Right lobe of liver (tissue), 4 donors: ENCODE data around the gene SRM.

Source experiments
- CTCF ChIP-seq, 4 donors: fragments of 200-600 bp in 3 of 4; fragments of 450-650 bp in 1 of 4; IDR thresholded peaks; one replicate each; pipeline versions ENCODE4 v1.5.1 to v1.8.0; 2016 to 2022; ENCODE audit warnings: antibody characterized with exemption in 4 of 4, mild to moderate bottlenecking in 2 of 4
- POLR2A ChIP-seq: fragments of 450-650 bp; IDR thresholded peaks from one replicate; pipeline ENCODE4 v1.6.1; 2017; ENCODE audit warnings: antibody characterized with exemption, mild to moderate bottlenecking
- donor health status: DM: no; HTN: no; CAD: no.
- donor health status: DM: no; HTN: no; CAD: no.
- donor health status: DM: no; HTN: yes; CAD: no.

GRCh38 chr1:11053758-11054137, 6.1 kb downstream of the SRM start:
- TF ChIP-seq CTCF (IDR thresholded peaks at IDR 0.05) (no peak), POLR2A (no peak)
